ENCODE data around the gene MAP3K19.

MAP3K19 gene

DNA sequence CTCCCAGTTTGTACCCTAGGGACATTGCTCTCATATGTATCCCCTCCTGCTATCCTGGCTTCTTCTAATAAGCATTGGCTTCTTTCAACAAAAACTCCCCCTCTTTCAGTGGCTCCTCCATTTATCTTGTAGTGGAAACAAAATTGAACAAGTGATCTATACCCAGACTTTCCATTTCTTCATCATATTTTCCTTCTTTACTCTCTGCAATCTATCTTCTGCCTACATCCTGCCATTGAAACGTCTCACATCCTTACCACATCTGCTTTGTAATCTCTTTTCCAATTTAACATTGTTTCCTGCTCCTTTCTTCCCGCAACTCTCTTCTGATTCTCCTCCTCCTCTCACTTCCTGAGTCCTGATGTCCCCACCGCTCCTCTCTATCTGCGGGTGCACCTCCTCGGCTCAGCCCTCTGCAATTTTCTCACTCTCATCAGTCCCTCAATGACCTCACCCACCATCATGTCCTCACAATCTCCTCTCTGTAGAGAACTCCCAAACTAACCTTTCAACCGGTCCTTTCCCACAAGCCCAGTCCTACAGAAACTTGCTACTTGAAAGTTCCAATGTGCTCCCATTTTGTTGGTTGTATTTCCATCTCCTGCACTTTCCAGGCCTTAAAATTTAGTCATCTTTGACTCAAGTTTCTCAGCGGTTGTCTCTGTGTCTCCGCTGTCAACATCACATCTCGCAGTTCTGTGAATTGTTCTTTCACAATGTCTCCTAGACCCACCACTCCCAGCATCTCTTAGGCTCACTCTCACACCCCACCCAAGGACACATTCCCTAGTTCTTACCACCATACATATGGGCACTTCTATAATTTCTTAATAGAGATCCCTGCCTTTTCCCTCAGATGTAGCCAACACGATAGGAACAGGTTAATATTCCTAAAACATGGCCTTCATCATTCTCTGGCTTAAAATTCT lies 24.0 kb downstream of the MAP3K19 start:
- TF ChIP-seq, protein P1, sequence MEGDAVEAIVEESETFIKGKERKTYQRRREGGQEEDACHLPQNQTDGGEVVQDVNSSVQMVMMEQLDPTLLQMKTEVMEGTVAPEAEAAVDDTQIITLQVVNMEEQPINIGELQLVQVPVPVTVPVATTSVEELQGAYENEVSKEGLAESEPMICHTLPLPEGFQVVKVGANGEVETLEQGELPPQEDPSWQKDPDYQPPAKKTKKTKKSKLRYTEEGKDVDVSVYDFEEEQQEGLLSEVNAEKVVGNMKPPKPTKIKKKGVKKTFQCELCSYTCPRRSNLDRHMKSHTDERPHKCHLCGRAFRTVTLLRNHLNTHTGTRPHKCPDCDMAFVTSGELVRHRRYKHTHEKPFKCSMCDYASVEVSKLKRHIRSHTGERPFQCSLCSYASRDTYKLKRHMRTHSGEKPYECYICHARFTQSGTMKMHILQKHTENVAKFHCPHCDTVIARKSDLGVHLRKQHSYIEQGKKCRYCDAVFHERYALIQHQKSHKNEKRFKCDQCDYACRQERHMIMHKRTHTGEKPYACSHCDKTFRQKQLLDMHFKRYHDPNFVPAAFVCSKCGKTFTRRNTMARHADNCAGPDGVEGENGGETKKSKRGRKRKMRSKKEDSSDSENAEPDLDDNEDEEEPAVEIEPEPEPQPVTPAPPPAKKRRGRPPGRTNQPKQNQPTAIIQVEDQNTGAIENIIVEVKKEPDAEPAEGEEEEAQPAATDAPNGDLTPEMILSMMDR (IDR thresholded peaks at IDR 0.05; ENCODE audit: low read depth, low read length, poor library complexity, severe bottlenecking), result no peak
- no peak for TF ChIP-seq EZH2phosphoT487 (IDR thresholded peaks at IDR 0.05; ENCODE audit: borderline replicate concordance, low read length)
- H3K4me2 ChIP-seq (ENCODE audit: low read length), result no peak overlapping the region
- H3K27ac ChIP-seq (ENCODE audit: low read depth, low read length), result no peak overlapping the region

DNA sequence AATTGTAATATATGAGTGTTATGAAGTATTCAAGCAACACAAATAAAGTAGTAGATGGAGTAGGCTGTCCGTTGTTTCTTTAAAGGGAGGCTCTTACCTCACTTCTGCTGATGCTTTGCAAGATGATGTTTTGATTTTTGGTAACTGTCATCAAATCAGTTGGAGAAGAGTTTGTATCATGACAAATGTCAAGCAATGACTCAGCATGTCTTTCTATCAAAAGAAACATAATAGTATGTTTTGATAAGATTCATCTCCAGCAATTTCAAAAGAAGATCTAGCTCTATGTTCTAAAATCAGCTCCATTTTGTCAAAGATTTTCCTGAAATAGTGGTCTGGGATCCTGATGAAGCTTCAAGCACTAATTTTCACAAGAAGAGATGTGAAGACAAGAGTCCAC lies 25.6 kb downstream of the MAP3K19 start:
- H3K4me1 ChIP-seq (ENCODE audit: control insufficient read depth, low read length), result no peaks in the 10 kb centered on the region
- TF ChIP-seq EZH2phosphoT487 (IDR thresholded peaks at IDR 0.05; ENCODE audit: borderline replicate concordance, low read length), result no peak
- TF ChIP-seq, protein P1 (IDR thresholded peaks at IDR 0.05; ENCODE audit: low read depth, low read length, poor library complexity, severe bottlenecking), result no peak
- H3K9me2 ChIP-seq (replicated peaks; ENCODE audit: control insufficient read depth, low read length), result no peaks in the 10 kb centered on the region
- H4K20me1 ChIP-seq (ENCODE audit: control insufficient read depth, insufficient read depth, low read depth, low read length), result no peaks in the 10 kb centered on the region
- no peak overlapping the region for H3K4me3 ChIP-seq (ENCODE audit: low read length)
- H3K9me3 ChIP-seq (ENCODE audit: control insufficient read depth, insufficient read depth, low read length), result no peaks in the 10 kb centered on the region
- no peak overlapping the region for H3K4me2 ChIP-seq (ENCODE audit: low read length)
- no peaks in the 10 kb centered on the region for H3K36me3 ChIP-seq (ENCODE audit: control insufficient read depth, low read length)
- H3K27me3 ChIP-seq (ENCODE audit: control insufficient read depth, low read length), result no peaks in the 10 kb centered on the region
- no peak overlapping the region for H3K27ac ChIP-seq (ENCODE audit: low read depth, low read length)
- H3K79me2 ChIP-seq (ENCODE audit: control insufficient read depth, low read length), result no peaks in the 10 kb centered on the region
- no peaks in the 10 kb centered on the region for H3F3A ChIP-seq (ENCODE audit: control insufficient read depth, insufficient read depth)

More for the DNA sequence above, 24.0 kb downstream of the MAP3K19 start:
- no peaks in the 10 kb centered on the region for H3K4me1 ChIP-seq (ENCODE audit: control insufficient read depth, low read length)
- H3K9me3 ChIP-seq (ENCODE audit: control insufficient read depth, insufficient read depth, low read length), result no peaks in the 10 kb centered on the region
- H3K4me3 ChIP-seq (ENCODE audit: low read length), result no peak overlapping the region
- no peaks in the 10 kb centered on the region for H3K27me3 ChIP-seq (ENCODE audit: control insufficient read depth, low read length)
- no peaks in the 10 kb centered on the region for H3K79me2 ChIP-seq (ENCODE audit: control insufficient read depth, low read length)
- H3F3A ChIP-seq (ENCODE audit: control insufficient read depth, insufficient read depth), result no peaks in the 10 kb centered on the region
- no peaks in the 10 kb centered on the region for H3K36me3 ChIP-seq (ENCODE audit: control insufficient read depth, low read length)
- H3K9me2 ChIP-seq (replicated peaks; ENCODE audit: control insufficient read depth, low read length), result no peaks in the 10 kb centered on the region
- H4K20me1 ChIP-seq (ENCODE audit: control insufficient read depth, insufficient read depth, low read depth, low read length), result no peaks in the 10 kb centered on the region

DNA sequence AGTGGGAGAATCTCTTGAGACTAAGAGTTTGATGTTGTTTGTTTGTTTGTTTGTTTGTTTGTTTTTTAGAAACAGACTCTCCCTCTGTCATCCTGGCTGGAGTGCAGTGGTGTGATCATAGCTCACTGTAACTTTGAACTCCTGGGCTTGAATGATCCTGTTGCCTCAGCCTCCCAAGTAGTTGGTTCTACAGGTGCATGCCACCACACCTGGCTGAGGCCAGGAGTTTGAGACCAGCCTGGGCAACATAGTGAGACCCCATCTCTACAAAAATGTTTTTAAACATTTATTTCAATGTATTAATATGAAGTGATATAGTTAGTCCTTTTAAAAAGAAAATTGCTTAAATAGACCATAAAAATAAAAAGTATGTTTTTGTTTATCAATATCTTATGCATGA lies 35.6 kb downstream of the MAP3K19 start:
- no peaks in the 10 kb centered on the region for H3K27me3 ChIP-seq (ENCODE audit: control insufficient read depth, low read length)

More for the DNA sequence above, 35.6 kb downstream of the MAP3K19 start:
- no peaks in the 10 kb centered on the region for H3K36me3 ChIP-seq (ENCODE audit: control insufficient read depth, low read length)
- H4K20me1 ChIP-seq (ENCODE audit: control insufficient read depth, insufficient read depth, low read depth, low read length), result no peaks in the 10 kb centered on the region
- H3K27ac ChIP-seq (ENCODE audit: low read depth, low read length), result no peak overlapping the region
- H3K9me2 ChIP-seq (replicated peaks; ENCODE audit: control insufficient read depth, low read length), result no peaks in the 10 kb centered on the region
- no peaks in the 10 kb centered on the region for H3K4me1 ChIP-seq (ENCODE audit: control insufficient read depth, low read length)
- no peak for TF ChIP-seq EZH2phosphoT487 (IDR thresholded peaks at IDR 0.05; ENCODE audit: borderline replicate concordance, low read length)
- TF ChIP-seq, protein P1 (IDR thresholded peaks at IDR 0.05; ENCODE audit: low read depth, low read length, poor library complexity, severe bottlenecking), result no peak
- no peaks in the 10 kb centered on the region for H3K79me2 ChIP-seq (ENCODE audit: control insufficient read depth, low read length)
- no peak overlapping the region for H3K4me3 ChIP-seq (ENCODE audit: low read length)
- H3K4me2 ChIP-seq (ENCODE audit: low read length), result no peak overlapping the region
- H3F3A ChIP-seq (ENCODE audit: control insufficient read depth, insufficient read depth), result no peaks in the 10 kb centered on the region
- no peaks in the 10 kb centered on the region for H3K9me3 ChIP-seq (ENCODE audit: control insufficient read depth, insufficient read depth, low read length)

All from DOHH2 (cell line).